ENCODE results near the gene POTEM. TPM values are rescaled to one million over a fixed set of nuclear protein-coding genes. Genes with fewer than 3 reads are reported as not detected.
"Not testable (repeated sequence)": the region's sequence is repeated elsewhere in the genome, so short reads cannot be mapped to it uniquely, and the experiment has no call there.

The POTEM gene
- total and polyA plus RNA-seq, 2 experiments from 2014 or later: not detected

DNA sequence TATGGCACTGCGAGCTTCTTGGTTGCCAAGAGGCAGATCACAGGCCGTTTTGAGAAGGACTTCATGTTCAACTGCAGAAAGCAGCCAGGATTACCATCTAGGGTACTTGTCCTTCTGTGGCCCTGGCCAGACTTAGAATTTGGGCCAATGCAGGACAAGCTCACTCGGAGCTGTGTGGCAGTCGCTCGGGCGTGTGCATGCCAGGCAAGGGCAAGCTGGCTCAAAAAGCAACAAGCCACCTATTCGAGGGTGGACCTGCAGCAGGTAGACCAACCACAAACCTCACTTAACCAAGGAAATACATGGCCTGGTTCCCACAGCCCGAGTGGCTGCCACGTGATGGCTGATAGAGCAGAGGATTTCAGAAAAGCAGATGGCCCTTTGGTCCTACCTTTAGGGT is 39.3 kb downstream of the POTEM start:
- H3K4me1 Mint-ChIP-seq; H3K27me3 ChIP-seq (ENCODE audit: insufficient read depth); H3K27ac Mint-ChIP-seq; H3K36me3 ChIP-seq (ENCODE audit: insufficient read depth); H3F3A ChIP-seq (replicated peaks; ENCODE audit: low read depth); H3K27me3 Mint-ChIP-seq (ENCODE audit: insufficient read depth, low read depth, poor library complexity); H3K4me2 ChIP-seq; H4K20me1 ChIP-seq (replicated peaks; ENCODE audit: insufficient read depth); DNase-seq (ENCODE audit: low spot score); H3K79me2 ChIP-seq (replicated peaks; ENCODE audit: insufficient read depth); H3K4me1 ChIP-seq (ENCODE audit: insufficient read depth); H3K36me3 Mint-ChIP-seq (ENCODE audit: low read depth); H3K9me2 ChIP-seq (ENCODE audit: insufficient read depth); H3K9me3 Mint-ChIP-seq; ATAC-seq; H3K4me3 ChIP-seq; H2AFZ ChIP-seq; H3K27ac ChIP-seq (ENCODE audit: low read depth); H3K4me3 Mint-ChIP-seq: not testable (repeated sequence)

DNA sequence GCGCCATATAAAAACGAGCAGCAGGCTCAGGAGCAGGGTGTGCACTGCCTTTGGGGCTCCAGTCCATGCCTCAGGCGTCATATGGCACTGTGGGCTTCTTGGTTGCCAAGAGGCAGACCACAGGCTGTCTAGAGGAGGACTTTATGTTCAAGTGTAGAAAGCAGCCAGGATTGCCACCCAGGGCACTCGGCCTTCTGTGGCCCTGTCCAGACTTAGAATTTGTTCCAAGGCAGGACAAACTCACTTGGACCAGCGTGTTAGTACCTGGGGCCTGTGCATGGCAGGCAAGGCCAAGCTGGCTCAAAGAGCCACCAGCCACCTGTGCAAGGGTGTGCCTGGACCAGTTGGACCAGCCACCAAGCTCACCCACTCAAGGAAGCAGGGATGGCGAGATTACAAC is 40.4 kb downstream of the POTEM start:
- not testable (repeated sequence) for H3K27ac ChIP-seq (ENCODE audit: low read depth); H2AFZ ChIP-seq; H3K9me3 Mint-ChIP-seq; H3K4me3 ChIP-seq; H3K4me3 Mint-ChIP-seq; H3F3A ChIP-seq (replicated peaks; ENCODE audit: low read depth); DNase-seq (ENCODE audit: low spot score); H3K36me3 Mint-ChIP-seq (ENCODE audit: low read depth); H3K36me3 ChIP-seq (ENCODE audit: insufficient read depth); H3K27ac Mint-ChIP-seq; H4K20me1 ChIP-seq (replicated peaks; ENCODE audit: insufficient read depth); H3K4me1 Mint-ChIP-seq; H3K27me3 ChIP-seq (ENCODE audit: insufficient read depth); H3K4me1 ChIP-seq (ENCODE audit: insufficient read depth); ATAC-seq; H3K79me2 ChIP-seq (replicated peaks; ENCODE audit: insufficient read depth); H3K4me2 ChIP-seq; H3K27me3 Mint-ChIP-seq (ENCODE audit: insufficient read depth, low read depth, poor library complexity); H3K9me2 ChIP-seq (ENCODE audit: insufficient read depth)

- not testable (repeated sequence) for ATAC-seq; DNase-seq (ENCODE audit: low spot score); H3K4me1 ChIP-seq (ENCODE audit: insufficient read depth); H3K36me3 Mint-ChIP-seq (ENCODE audit: low read depth); H3K4me2 ChIP-seq; H3K4me1 Mint-ChIP-seq; H3K9me2 ChIP-seq (ENCODE audit: insufficient read depth); H3K4me3 ChIP-seq; H3K4me3 Mint-ChIP-seq; H3K27ac Mint-ChIP-seq; H4K20me1 ChIP-seq (replicated peaks; ENCODE audit: insufficient read depth); H3K36me3 ChIP-seq (ENCODE audit: insufficient read depth); H2AFZ ChIP-seq; H3K27me3 ChIP-seq (ENCODE audit: insufficient read depth); H3K9me3 Mint-ChIP-seq; H3F3A ChIP-seq (replicated peaks; ENCODE audit: low read depth); H3K27me3 Mint-ChIP-seq (ENCODE audit: insufficient read depth, low read depth, poor library complexity); H3K79me2 ChIP-seq (replicated peaks; ENCODE audit: insufficient read depth); H3K27ac ChIP-seq (ENCODE audit: low read depth)
Measured at GRCh38 chr14:19011029-19011428, 43.8 kb downstream of the POTEM start.

GRCh38 chr14:19011703-19012102 is 44.5 kb downstream of the POTEM start:
- H3K4me3 ChIP-seq; H3F3A ChIP-seq (replicated peaks; ENCODE audit: low read depth); H3K27ac Mint-ChIP-seq; H3K4me2 ChIP-seq; H2AFZ ChIP-seq; H3K27ac ChIP-seq (ENCODE audit: low read depth); H3K36me3 Mint-ChIP-seq (ENCODE audit: low read depth); H3K27me3 Mint-ChIP-seq (ENCODE audit: insufficient read depth, low read depth, poor library complexity); H3K4me1 Mint-ChIP-seq; H3K9me3 Mint-ChIP-seq; H3K27me3 ChIP-seq (ENCODE audit: insufficient read depth); H3K79me2 ChIP-seq (replicated peaks; ENCODE audit: insufficient read depth); DNase-seq (ENCODE audit: low spot score); H4K20me1 ChIP-seq (replicated peaks; ENCODE audit: insufficient read depth); ATAC-seq; H3K4me1 ChIP-seq (ENCODE audit: insufficient read depth); H3K9me2 ChIP-seq (ENCODE audit: insufficient read depth); H3K36me3 ChIP-seq (ENCODE audit: insufficient read depth); H3K4me3 Mint-ChIP-seq: not testable (repeated sequence)

GRCh38 chr14:19015185-19015584 is 48.0 kb downstream of the POTEM start:
- H2AFZ ChIP-seq; H4K20me1 ChIP-seq (replicated peaks; ENCODE audit: insufficient read depth); H3F3A ChIP-seq (replicated peaks; ENCODE audit: low read depth); H3K4me3 ChIP-seq; ATAC-seq; H3K79me2 ChIP-seq (replicated peaks; ENCODE audit: insufficient read depth); H3K4me3 Mint-ChIP-seq; H3K4me2 ChIP-seq; H3K27ac ChIP-seq (ENCODE audit: low read depth); H3K4me1 Mint-ChIP-seq; H3K27me3 Mint-ChIP-seq (ENCODE audit: insufficient read depth, low read depth, poor library complexity); H3K27ac Mint-ChIP-seq; DNase-seq (ENCODE audit: low spot score); H3K9me3 Mint-ChIP-seq; H3K4me1 ChIP-seq (ENCODE audit: insufficient read depth); H3K9me2 ChIP-seq (ENCODE audit: insufficient read depth); H3K36me3 Mint-ChIP-seq (ENCODE audit: low read depth); H3K27me3 ChIP-seq (ENCODE audit: insufficient read depth); H3K36me3 ChIP-seq (ENCODE audit: insufficient read depth): not testable (repeated sequence)

DNA sequence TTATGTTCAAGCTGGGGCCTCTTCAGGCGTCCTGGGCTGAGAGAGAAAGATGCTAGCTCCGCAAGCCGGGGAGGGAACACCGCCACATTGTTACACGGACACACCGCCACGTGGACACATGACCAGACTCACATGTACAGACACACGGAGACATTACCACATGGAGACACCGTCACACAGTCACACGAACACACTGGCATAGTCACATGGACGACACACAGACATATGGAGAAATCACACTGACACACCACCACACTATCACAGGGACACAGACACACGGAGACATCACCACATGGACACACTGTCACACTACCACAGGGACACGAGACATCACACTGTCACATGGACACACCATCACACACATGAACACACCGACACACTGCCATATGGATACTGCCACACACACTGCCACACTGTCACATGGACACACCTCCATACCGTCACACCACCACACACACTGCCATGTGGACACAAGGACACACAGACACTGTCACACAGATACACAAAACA is 57.9 kb downstream of the POTEM start:
- H3K4me3 ChIP-seq; DNase-seq (ENCODE audit: low spot score); H3F3A ChIP-seq (replicated peaks; ENCODE audit: low read depth); H3K9me2 ChIP-seq (ENCODE audit: insufficient read depth); H3K4me3 Mint-ChIP-seq; H4K20me1 ChIP-seq (replicated peaks; ENCODE audit: insufficient read depth); H3K4me1 ChIP-seq (ENCODE audit: insufficient read depth); H3K27me3 ChIP-seq (ENCODE audit: insufficient read depth); H3K79me2 ChIP-seq (replicated peaks; ENCODE audit: insufficient read depth); ATAC-seq; H2AFZ ChIP-seq; H3K36me3 Mint-ChIP-seq (ENCODE audit: low read depth); H3K4me2 ChIP-seq; H3K27ac Mint-ChIP-seq; H3K36me3 ChIP-seq (ENCODE audit: insufficient read depth); H3K27ac ChIP-seq (ENCODE audit: low read depth); H3K27me3 Mint-ChIP-seq (ENCODE audit: insufficient read depth, low read depth, poor library complexity); H3K4me1 Mint-ChIP-seq: not testable (repeated sequence)
- peaks cover 23% of the 10 kb centered on the region for H3K9me3 Mint-ChIP-seq

GRCh38 chr14:19026649-19027351 is 59.6 kb downstream of the POTEM start:
- not testable (repeated sequence) for H2AFZ ChIP-seq; H3K36me3 ChIP-seq (ENCODE audit: insufficient read depth); H3K4me3 Mint-ChIP-seq; H3K27ac Mint-ChIP-seq; H3K27ac ChIP-seq (ENCODE audit: low read depth); H3K4me3 ChIP-seq; H3K4me2 ChIP-seq; H3K79me2 ChIP-seq (replicated peaks; ENCODE audit: insufficient read depth); H4K20me1 ChIP-seq (replicated peaks; ENCODE audit: insufficient read depth); H3K4me1 Mint-ChIP-seq; H3K4me1 ChIP-seq (ENCODE audit: insufficient read depth); H3K36me3 Mint-ChIP-seq (ENCODE audit: low read depth); H3K9me2 ChIP-seq (ENCODE audit: insufficient read depth); H3K27me3 ChIP-seq (ENCODE audit: insufficient read depth); ATAC-seq; DNase-seq (ENCODE audit: low spot score); H3K27me3 Mint-ChIP-seq (ENCODE audit: insufficient read depth, low read depth, poor library complexity); H3F3A ChIP-seq (replicated peaks; ENCODE audit: low read depth)
- peaks cover 23% of the 10 kb centered on the region for H3K9me3 Mint-ChIP-seq

Measured in GM23338 (cell line).